Heart left ventricle (tissue), 13 donors: Measurements from ENCODE around the gene SH3BGRL3.

Experiments used
- POLR2A ChIP-seq, 2 donors: fragments of 450-650 bp; IDR thresholded peaks; one replicate each; pipeline ENCODE4 v1.6.1; 2017; ENCODE audit warnings: antibody characterized with exemption in 2 of 2, mild to moderate bottlenecking in 2 of 2, moderate library complexity in 2 of 2
- TF ChIP-seq, protein P1 (sequence below), 12 donors: fragments of 200-600 bp; sonication (generic) in 4 of 12; IDR thresholded peaks; one replicate each; pipeline versions ENCODE4 v1.5.0 to v1.8.0; 2018 to 2022; ENCODE audit warnings: antibody characterized with exemption in 12 of 12, mild to moderate bottlenecking in 5 of 12
- donor health status: ischemic (EF 13 %, LVEDD 7.1; RV severe dilation, severe dysfunction).
- donor health status: DM: no; HTN: yes; CAD: no.
- donor health status: DM: no; HTN: no; CAD: no.
- donor health status: ischemic (EF 25% LVEDD 6.9; RV normal size, moderate dysfunction).
- donor health status: ischemic (EF 25% LVEDD 5.7; RV mildly dilated, moderate dysfunction).
- donor health status: ischemic (EF 35%, LVEDD 5.7; RV mildly dilated, moderate dysfunction).
- donor health status: nonischemic (EF 11% LVEDD 7.7; RV severe dilation, severe dysfunction).
- donor health status: DM: yes; HTN: yes; CAD: no.
- donor health status: PGD.
- donor health status: ischemic (EF 29% LVEDD 5.4; RV normal size, mild dysfunction).
- donor health status: nonischemic (EF 23%, LVEDD 6.1; RV moderate dilation, normal function).

DNA sequence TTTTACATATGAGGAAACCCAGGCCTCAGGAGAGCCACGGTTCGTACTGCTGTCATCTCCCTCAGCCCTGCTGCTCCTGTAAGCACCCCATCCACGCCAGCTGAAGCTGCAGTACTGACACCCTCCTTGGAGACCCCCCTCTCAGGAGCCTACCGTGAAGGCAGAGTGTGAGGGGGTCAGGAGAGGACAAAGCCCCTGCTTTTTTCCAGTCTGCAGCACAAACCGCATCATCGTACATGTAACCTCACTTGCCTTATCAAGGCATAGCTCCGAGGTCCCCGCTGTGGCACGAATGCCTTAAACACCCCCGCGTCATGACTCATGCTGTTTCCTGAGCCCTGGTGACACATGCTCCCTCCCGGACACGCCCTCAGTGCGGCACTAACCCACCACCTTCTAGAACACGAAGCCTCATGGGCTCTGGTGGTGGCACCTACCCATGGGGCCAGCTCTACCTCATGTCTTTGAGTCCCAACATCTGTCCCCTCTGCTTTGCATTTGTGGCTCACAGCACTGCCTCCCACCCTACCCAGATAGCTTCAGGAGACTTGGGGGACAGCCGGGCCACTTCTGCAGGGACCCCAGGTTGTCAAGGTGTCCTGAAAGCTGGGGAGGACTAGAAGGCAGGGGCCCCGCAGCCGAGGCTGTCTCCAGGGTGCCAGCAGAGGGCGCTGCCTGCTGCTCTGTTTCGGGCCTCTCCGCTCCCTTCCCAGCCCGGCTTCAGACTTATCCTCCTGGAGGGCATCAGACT lies 4.9 kb downstream of the SH3BGRL3 start:
- TF ChIP-seq, protein P1, sequence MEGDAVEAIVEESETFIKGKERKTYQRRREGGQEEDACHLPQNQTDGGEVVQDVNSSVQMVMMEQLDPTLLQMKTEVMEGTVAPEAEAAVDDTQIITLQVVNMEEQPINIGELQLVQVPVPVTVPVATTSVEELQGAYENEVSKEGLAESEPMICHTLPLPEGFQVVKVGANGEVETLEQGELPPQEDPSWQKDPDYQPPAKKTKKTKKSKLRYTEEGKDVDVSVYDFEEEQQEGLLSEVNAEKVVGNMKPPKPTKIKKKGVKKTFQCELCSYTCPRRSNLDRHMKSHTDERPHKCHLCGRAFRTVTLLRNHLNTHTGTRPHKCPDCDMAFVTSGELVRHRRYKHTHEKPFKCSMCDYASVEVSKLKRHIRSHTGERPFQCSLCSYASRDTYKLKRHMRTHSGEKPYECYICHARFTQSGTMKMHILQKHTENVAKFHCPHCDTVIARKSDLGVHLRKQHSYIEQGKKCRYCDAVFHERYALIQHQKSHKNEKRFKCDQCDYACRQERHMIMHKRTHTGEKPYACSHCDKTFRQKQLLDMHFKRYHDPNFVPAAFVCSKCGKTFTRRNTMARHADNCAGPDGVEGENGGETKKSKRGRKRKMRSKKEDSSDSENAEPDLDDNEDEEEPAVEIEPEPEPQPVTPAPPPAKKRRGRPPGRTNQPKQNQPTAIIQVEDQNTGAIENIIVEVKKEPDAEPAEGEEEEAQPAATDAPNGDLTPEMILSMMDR (IDR thresholded peaks at IDR 0.05), result peak; percentile 59 to 81 (median 74)
- TF ChIP-seq POLR2A (IDR thresholded peaks at IDR 0.05), result no peak
